HFF-Myc (cell line): ENCODE results near the gene TIMM17A.
A peak's percentile ranks its signal among the peaks of the same experiment; 100 is the strongest.

Experiments used
- DNase-seq: peaks from one replicate; pipeline ENCODE4 v3.0.0-alpha.2; 2011; ENCODE audit warnings: low read depth; ENCODE audit errors: extremely low read depth
- H3K4me3 ChIP-seq: replicated peaks from 2 replicates; pipeline ENCODE4 v1.5.1; 2011; ENCODE audit warnings: low read depth, mild to moderate bottlenecking, control low read depth, low read length
- CTCF ChIP-seq: IDR thresholded peaks from 2 replicates; pipeline ENCODE4 v1.5.1; 2012; ENCODE audit warnings: mild to moderate bottlenecking, low read depth, low read length, control low read depth; ENCODE audit errors: missing control alignments

Gene TIMM17A

DNA sequence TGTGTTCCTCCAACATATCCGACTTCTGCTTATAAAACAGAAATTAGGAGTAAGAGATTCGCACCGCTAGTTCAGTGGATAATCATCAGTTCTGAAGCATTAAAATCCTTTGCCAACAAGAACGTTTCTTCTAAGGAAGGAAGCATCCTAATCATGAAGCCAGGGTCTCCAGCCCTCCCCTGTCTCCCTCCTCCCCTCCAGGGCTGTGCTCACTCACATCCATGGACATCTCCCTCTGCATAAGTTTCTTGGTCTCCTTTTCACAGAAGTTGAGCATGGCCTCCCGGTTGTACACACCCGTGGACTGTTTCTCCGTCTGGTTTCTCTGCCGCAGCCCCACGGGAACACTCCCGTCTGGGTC, 9.5 kb upstream of the TIMM17A start:
- H3K4me3 ChIP-seq, result peak overlapping the region; percentile 44
- no peak for DNase-seq
- no peak for TF ChIP-seq CTCF

DNA sequence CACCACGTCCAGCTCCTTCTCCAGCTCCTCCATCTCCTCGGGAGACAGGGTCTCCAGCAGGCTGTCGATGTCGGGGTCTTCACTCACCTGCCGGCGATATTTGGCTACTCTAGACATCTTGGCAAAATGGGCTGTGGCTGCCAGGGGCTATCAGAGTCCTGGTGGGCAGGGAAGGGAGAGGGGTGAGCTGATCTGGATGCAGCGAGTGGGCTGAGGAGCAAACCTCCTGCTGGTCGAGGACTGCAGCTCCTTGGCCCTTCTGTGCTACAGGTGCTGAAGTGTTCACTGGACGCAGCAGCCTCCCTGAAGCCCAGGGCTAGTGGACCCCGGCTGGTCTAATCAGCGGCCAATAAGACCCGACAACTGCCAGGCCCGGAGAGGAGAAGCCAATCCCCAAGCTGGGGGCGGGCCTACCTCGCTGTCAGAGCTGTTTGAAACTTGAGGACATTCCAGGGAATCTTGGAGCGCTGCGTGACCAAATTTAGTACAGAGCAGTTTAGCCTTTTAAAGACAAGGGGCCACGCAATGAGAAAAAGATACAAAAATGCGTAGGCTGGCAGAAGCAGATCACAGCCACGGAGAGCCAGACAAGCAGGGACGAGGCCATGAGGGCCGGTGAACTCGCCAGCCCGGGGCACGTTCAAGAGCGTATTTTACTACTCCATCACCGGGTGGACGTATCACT, 8.9 kb upstream of the TIMM17A start, which contains the start of gene LMOD1:
Gene LMOD1, minus strand, starts transcription at position 325 of the 685 bp plus-strand sequence. Its CDS starts 208 bp downstream, at position 117.
- TF ChIP-seq CTCF, result no peak
- H3K4me3 ChIP-seq, result peak within 1 kb of the TSS; percentile 44
- DNase-seq, result no peak

GRCh38 chr1:201947697-201948008, 7.7 kb upstream of the TIMM17A start:
- no peak overlapping the region for H3K4me3 ChIP-seq
- TF ChIP-seq CTCF, result no peak
- DNase-seq, result no peak

DNA sequence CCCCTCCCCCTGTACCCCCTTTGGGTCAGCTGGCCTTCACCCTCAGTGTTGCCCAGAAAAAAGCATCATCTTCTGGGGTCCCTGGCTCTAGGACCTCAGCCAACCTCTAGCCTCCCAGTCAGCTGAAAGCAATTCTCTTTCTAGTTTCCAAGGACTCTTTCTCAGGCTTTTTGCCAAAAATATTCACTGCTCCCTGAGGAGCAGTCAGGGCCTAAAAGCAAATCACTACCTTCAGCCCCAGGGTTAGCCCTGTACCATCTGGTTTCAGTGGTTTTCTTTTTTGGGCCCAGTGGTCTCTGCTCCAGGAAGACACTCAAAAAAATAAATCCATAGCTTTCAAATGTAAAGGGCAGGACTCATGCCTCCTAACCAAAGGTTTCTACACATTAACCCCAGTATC, 5.8 kb upstream of the TIMM17A start:
- no peak for DNase-seq
- TF ChIP-seq CTCF, result no peak
- H3K4me3 ChIP-seq, result no peak overlapping the region

DNA sequence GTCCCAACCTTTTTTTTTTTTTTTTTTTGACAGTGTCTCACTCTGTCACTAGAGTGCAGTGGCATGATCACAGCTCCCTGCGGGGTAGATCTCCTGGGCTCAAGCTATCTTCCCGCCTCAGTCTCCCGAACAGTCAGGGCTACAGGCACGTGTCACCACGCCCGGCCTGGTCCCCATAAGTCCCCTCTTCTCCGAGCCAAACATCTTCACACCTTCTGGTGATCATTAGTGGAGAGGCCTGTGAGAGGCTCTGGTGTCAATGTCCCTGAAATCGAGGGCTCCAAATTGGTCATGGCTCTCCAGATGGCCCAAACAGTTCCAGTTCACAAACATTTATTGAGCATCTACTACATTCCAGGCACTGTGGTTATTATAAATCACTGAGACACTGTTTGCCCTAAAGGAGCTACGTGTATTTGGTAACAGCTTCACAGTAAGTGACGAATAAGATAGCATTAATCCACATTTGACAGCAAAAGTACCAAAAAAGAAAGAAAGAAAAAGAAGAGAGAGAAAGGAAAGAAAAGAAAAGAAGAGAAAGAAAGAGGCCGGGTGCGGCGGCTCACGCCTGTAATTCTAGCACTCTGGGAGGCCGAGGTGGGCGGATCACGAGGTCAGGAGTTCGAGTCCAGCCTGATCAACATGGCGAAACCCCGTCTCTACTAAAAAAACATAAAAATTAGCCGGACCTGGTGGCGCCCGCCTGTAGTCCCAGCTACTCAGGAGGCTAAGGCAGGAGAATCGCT, 867 bp upstream of the TIMM17A start:
- TF ChIP-seq CTCF, result no peak
- peak overlapping the region; percentile 97 for H3K4me3 ChIP-seq
- DNase-seq, result no peak

- no peak for DNase-seq
- no peak for TF ChIP-seq CTCF
- peak overlapping the region; percentile 97 for H3K4me3 ChIP-seq
These were observed 433 bp downstream of the TIMM17A start for GRCh38 chr1:201955729-201956143.
